ENCODE measurements around the gene GUCY2D.

The GUCY2D gene

GRCh38 chr17:8068736-8069586 is 66.5 kb downstream of the GUCY2D start:
- H3K27ac ChIP-seq (ENCODE audit: low read depth, low read length, poor library complexity, severe bottlenecking), result no peak overlapping the region
- H3K4me3 ChIP-seq (ENCODE audit: low read depth, low read length, poor library complexity, severe bottlenecking), result no peak overlapping the region
- TF ChIP-seq EZH2 (IDR thresholded peaks at IDR 0.05; ENCODE audit: borderline replicate concordance, low read length), result no peak
- no peak for TF ChIP-seq CTCF (IDR thresholded peaks at IDR 0.05; ENCODE audit: low read length)
- peaks cover 7% of the 10 kb centered on the region; the same call in 1 of the 2 replicates for H3K27me3 ChIP-seq (ENCODE audit: insufficient read depth, low read length)
- H3K36me3 ChIP-seq (ENCODE audit: insufficient read depth, low read length), result no peaks in the 10 kb centered on the region
- H4K20me1 ChIP-seq (ENCODE audit: insufficient read depth, low read length), result no peaks in the 10 kb centered on the region
- no peaks in the 10 kb centered on the region for H3K9me2 ChIP-seq (ENCODE audit: low read depth, low read length)
- no peaks in the 10 kb centered on the region for H3K79me2 ChIP-seq (ENCODE audit: insufficient read depth, low read length)
- no peaks in the 10 kb centered on the region for H3K9me3 ChIP-seq (ENCODE audit: low read length)
- H3F3A ChIP-seq (ENCODE audit: insufficient read depth, low read length), result no peaks in the 10 kb centered on the region
- H3K9ac ChIP-seq (ENCODE audit: low read length), result no peak overlapping the region
- no peak overlapping the region for H3K4me2 ChIP-seq (ENCODE audit: low read length)
- no peaks in the 10 kb centered on the region for H3K4me1 ChIP-seq (ENCODE audit: insufficient read depth, low read length, severe bottlenecking)
- no peak overlapping the region for H2AFZ ChIP-seq (ENCODE audit: low read length)

- no peak overlapping the region for H3K27ac ChIP-seq (ENCODE audit: low read depth, low read length, poor library complexity, severe bottlenecking)
- H3K4me3 ChIP-seq (ENCODE audit: low read depth, low read length, poor library complexity, severe bottlenecking), result no peak overlapping the region
- H3K4me1 ChIP-seq (ENCODE audit: insufficient read depth, low read length, severe bottlenecking), result no peaks in the 10 kb centered on the region
- no peaks in the 10 kb centered on the region for H3K9me3 ChIP-seq (ENCODE audit: low read length)
- H3K4me2 ChIP-seq (ENCODE audit: low read length), result no peak overlapping the region
- TF ChIP-seq EZH2 (IDR thresholded peaks at IDR 0.05; ENCODE audit: borderline replicate concordance, low read length) (no peak), CTCF (IDR thresholded peaks at IDR 0.05; ENCODE audit: low read length) (no peak)
- H3K36me3 ChIP-seq (ENCODE audit: insufficient read depth, low read length), result no peaks in the 10 kb centered on the region
- H3K79me2 ChIP-seq (ENCODE audit: insufficient read depth, low read length), result no peaks in the 10 kb centered on the region
- peaks cover 7% of the 10 kb centered on the region; the same call in 1 of the 2 replicates for H3K27me3 ChIP-seq (ENCODE audit: insufficient read depth, low read length)
- H3K9ac ChIP-seq (ENCODE audit: low read length), result no peak overlapping the region
- H3F3A ChIP-seq (ENCODE audit: insufficient read depth, low read length), result no peaks in the 10 kb centered on the region
- no peaks in the 10 kb centered on the region for H3K9me2 ChIP-seq (ENCODE audit: low read depth, low read length)
- H4K20me1 ChIP-seq (ENCODE audit: insufficient read depth, low read length), result no peaks in the 10 kb centered on the region
- H2AFZ ChIP-seq (ENCODE audit: low read length), result no peak overlapping the region
Observed at GRCh38 chr17:8069587-8069860, 67.1 kb downstream of the GUCY2D start.
